A673 (cell line): Measurements from ENCODE around the gene ONECUT1.

Source experiments
- EZH2 ChIP-seq: fragments of 200-600 bp; sonication (generic); IDR thresholded peaks from 2 replicates; pipeline ENCODE4 v1.6.1; 2017; ENCODE audit warnings: borderline replicate concordance, low read depth, mild to moderate bottlenecking, mixed read lengths, antibody characterized with exemption, low read length; ENCODE audit not compliant: poor library complexity, severe bottlenecking
- TF ChIP-seq, protein P1 (sequence below): fragments of 300-800, 200-600 bp; sonication (generic); conservative IDR thresholded peaks from 2 replicates; pipeline ENCODE4 v1.5.1; 2017; ENCODE audit warnings: low read depth, mild to moderate bottlenecking, antibody characterized with exemption, low read length, moderate library complexity, mixed read lengths

- no peak for TF ChIP-seq EZH2
- TF ChIP-seq, protein P1, sequence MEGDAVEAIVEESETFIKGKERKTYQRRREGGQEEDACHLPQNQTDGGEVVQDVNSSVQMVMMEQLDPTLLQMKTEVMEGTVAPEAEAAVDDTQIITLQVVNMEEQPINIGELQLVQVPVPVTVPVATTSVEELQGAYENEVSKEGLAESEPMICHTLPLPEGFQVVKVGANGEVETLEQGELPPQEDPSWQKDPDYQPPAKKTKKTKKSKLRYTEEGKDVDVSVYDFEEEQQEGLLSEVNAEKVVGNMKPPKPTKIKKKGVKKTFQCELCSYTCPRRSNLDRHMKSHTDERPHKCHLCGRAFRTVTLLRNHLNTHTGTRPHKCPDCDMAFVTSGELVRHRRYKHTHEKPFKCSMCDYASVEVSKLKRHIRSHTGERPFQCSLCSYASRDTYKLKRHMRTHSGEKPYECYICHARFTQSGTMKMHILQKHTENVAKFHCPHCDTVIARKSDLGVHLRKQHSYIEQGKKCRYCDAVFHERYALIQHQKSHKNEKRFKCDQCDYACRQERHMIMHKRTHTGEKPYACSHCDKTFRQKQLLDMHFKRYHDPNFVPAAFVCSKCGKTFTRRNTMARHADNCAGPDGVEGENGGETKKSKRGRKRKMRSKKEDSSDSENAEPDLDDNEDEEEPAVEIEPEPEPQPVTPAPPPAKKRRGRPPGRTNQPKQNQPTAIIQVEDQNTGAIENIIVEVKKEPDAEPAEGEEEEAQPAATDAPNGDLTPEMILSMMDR, result no peak
Measured at GRCh38 chr15:52765785-52766184, 24.4 kb downstream of the ONECUT1 start.
